Measurements from ENCODE around the gene WASF3.

WASF3 gene

GRCh38 chr13:26557393-26558073 is at the start of gene WASF3:
TSS of gene WASF3 (plus strand) at chr13:26557683. CDS start at chr13:26642271, 84,588 bp downstream.
- no peak for DNase-seq (ENCODE audit: low read depth, low spot score)

GRCh38 chr13:26508885-26509284 is 48.6 kb upstream of the WASF3 start:
- no peak for DNase-seq (ENCODE audit: low read depth, low spot score)

GRCh38 chr13:26509491-26509890 is 48.0 kb upstream of the WASF3 start:
- DNase-seq (ENCODE audit: low read depth, low spot score): no peak

GRCh38 chr13:26513931-26514330 is 43.6 kb upstream of the WASF3 start:
- DNase-seq (ENCODE audit: low read depth, low spot score): no peak

GRCh38 chr13:26515721-26516120 is 41.8 kb upstream of the WASF3 start:
- DNase-seq (ENCODE audit: low read depth, low spot score): no peak

GRCh38 chr13:26517936-26518335 is 39.5 kb upstream of the WASF3 start:
- no peak for DNase-seq (ENCODE audit: low read depth, low spot score)

GRCh38 chr13:26518451-26518959 is 39.0 kb upstream of the WASF3 start:
- DNase-seq (ENCODE audit: low read depth, low spot score): no peak

GRCh38 chr13:26522571-26522970 is 34.9 kb upstream of the WASF3 start:
- DNase-seq (ENCODE audit: low read depth, low spot score): no peak

GRCh38 chr13:26523007-26523406 is 34.5 kb upstream of the WASF3 start:
- no peak for DNase-seq (ENCODE audit: low read depth, low spot score)

- no peak for DNase-seq (ENCODE audit: low read depth, low spot score)
These were observed 32.0 kb upstream of the WASF3 start for GRCh38 chr13:26525528-26525927.

GRCh38 chr13:26526702-26527216 is 30.7 kb upstream of the WASF3 start:
- no peak for DNase-seq (ENCODE audit: low read depth, low spot score)

- no peak for DNase-seq (ENCODE audit: low read depth, low spot score)
These were observed 29.0 kb upstream of the WASF3 start for GRCh38 chr13:26528527-26528926.

GRCh38 chr13:26529441-26529840 is 28.0 kb upstream of the WASF3 start:
- no peak for DNase-seq (ENCODE audit: low read depth, low spot score)

- DNase-seq (ENCODE audit: low read depth, low spot score): no peak
These were observed 25.7 kb upstream of the WASF3 start for GRCh38 chr13:26531742-26532141.

- DNase-seq (ENCODE audit: low read depth, low spot score): no peak
These were observed 23.3 kb upstream of the WASF3 start for GRCh38 chr13:26534036-26534726.

GRCh38 chr13:26538363-26539317 is 18.8 kb upstream of the WASF3 start:
- no peak for DNase-seq (ENCODE audit: low read depth, low spot score)

GRCh38 chr13:26539738-26540292 is 17.7 kb upstream of the WASF3 start:
- no peak for DNase-seq (ENCODE audit: low read depth, low spot score)

- no peak for DNase-seq (ENCODE audit: low read depth, low spot score)
These were observed 17.1 kb upstream of the WASF3 start for GRCh38 chr13:26540334-26540733.

- DNase-seq (ENCODE audit: low read depth, low spot score): no peak
These were observed 16.4 kb upstream of the WASF3 start for GRCh38 chr13:26541041-26541440.

- DNase-seq (ENCODE audit: low read depth, low spot score): no peak
These were observed 15.6 kb upstream of the WASF3 start for GRCh38 chr13:26541678-26542568.

All from activated CD4-positive, CD25-positive, alpha-beta regulatory T cell treated with anti-CD3 and anti-CD28 coated beads, Interleukin-2, amount 50 U/mL, for 16 hours (primary cell).